GM19025 (cell line): Measurements from ENCODE around the gene FAM186B.

Experiments
- ATAC-seq: cut with Tn5 transposase; IDR thresholded peaks from one replicate; pipeline ENCODE4 v1.9.1; 2021; ENCODE audit warnings: mild to moderate bottlenecking, low read depth, moderate library complexity; ENCODE audit not compliant: unreplicated experiment

FAM186B gene

DNA sequence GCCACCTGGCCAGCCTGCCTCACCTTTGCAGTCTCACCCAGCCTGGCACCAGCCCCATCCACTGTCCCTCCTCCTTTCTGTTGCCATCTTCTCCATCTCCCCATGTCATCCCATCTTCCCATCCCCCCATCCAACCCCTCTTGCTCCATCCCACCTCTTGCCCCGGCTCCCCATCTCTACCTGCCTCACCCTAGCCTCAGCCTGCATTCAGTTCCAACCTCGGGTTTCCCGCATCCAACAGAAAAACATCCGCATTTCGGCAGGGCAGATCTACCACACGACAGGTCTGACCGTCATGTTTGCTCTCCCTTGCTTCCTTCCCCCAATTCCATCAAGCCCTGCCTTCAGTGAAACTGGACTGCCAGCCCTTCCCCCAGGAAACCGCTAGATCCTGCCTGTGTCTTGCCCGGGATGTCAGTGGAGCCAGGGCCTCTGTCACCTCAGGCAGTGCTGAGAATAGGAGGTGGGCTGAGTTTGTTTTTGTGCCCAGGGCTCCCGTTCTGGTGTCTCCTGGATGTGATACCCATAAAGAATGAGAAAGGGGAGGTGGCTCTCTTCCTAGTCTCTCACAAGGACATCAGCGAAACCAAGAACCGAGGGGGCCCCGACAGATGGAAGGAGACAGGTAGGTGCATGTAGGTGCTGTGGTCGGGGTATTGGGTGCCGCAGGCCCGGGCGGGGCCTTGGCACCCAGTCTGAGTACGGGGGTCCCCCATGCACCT lies 64.1 kb downstream of the FAM186B start:
- ATAC-seq = no peak

DNA sequence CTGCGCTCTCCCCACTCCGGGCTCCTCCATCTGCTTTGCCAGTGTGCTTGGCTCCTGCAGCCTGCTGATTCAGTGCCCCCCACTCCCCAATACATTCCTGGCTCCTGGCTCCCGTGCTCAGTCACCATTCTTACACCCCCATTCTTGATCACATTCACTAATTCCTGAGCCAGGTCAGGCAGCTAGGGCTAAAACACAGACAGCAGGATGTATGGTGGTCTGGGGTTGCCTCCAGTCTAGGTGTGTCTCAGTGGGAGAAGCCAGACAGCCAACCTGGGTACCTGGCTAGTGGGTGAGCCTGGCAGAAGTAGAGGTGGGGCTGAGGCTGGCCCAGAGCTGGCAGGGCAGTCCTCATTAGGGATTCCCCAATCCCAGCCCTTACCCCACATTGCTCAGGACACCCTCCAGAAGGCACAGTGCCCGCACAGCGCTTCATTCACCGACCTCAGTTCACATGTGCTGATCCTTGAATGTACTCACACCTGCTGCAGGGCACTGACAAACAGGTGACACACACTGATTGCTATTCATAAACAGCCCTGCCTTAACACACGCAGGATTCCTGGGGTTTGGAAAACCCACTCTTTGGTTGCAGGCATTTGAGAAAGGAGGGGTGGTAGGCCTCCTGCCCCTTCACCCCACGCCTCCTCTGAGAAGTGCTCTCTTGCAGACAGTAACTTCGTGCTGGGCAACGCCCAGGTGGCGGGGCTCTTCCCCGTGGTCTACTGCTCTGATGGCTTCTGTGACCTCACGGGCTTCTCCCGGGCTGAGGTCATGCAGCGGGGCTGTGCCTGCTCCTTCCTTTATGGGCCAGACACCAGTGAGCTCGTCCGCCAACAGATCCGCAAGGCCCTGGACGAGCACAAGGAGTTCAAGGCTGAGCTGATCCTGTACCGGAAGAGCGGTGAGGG lies 65.0 kb downstream of the FAM186B start:
- ATAC-seq = no peak

DNA sequence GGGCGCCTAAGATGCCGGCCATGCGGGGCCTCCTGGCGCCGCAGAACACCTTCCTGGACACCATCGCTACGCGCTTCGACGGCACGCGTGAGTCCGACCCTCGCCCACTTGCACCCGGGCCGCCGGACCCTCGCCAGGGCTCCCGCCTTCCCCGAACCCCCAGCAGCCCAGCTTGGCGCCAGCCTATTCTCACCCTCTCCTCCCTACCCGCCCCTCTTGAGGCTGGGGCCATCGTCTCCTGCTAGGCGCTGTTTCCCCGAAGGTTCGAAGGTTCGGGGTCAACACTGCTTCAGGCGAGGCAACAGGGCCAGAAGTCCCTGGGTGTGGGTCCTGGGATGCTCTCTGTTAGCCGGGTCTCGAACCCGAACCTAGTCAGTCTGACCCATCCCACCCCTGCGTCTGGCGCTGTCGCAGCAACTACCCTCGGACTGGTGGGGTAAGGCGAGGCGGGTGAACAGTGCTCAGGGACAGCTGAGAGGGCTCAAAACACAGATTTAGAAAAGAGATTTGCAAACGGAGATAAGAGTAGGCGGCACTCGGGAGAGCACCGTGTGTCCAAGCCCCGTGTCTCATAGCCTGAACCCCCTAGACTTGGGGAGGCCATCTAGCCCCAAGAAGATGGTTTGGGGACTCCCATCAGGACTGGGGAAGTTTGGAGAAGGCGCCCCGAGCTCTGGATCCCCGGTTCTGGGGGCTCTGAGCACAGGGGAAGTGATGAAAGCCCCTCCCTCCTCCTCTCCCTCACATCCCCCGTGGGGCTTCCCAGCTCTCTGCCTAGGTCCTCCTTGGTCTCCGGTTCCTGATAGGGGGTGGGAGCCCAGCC lies 65.8 kb downstream of the FAM186B start:
- no peak for ATAC-seq

DNA sequence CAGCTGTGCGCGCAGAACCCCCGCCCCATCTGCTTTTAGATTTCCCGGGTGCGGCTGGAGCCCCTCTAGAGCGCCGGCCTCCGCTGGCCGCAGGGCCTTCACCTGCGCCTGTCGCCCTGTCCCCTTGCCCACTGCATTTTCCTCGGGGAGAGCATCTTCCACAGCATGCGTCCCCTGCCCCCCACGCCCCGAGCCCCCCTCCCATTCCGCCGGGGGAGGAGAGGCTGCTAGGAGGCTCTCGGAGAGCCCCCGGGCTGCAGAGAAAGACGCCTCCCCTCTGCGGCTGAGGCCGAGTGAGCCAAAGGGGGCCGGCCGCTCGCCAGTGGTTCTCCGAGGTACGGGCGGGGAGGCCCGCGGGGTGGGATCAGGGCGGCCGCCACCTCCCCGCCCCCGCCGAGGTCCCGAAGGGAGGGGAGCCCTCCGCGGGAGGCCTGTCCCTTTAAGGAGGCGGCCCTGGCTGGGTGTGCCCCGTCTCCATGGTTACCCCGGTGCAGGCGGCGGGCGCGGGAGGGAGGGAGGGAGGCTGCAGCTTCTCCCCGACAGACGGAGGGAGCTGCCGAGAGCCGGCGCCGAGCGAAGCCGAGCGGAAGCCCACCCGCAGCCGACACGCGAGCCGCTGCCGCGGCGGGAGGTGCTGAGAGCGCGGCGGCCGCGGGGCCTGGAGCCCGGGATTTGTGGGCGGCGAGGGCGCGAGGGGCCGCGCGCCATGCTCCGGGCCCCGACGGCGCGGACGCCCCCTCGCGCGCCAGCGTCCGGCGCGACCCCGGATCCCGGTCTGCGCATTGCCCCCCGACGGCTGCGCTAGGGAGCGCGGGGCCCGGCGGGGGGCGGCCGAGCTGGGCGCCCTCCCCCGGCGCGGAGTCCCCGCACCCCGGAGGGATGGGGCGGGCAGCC lies 66.7 kb downstream of the FAM186B start, which contains the start of gene KCNH3:
Gene KCNH3 (plus strand): TSS at position 521 of the 894 bp plus-strand sequence. CDS start 387 bp downstream, outside the sequence.
- peak; percentile 58 for ATAC-seq

DNA sequence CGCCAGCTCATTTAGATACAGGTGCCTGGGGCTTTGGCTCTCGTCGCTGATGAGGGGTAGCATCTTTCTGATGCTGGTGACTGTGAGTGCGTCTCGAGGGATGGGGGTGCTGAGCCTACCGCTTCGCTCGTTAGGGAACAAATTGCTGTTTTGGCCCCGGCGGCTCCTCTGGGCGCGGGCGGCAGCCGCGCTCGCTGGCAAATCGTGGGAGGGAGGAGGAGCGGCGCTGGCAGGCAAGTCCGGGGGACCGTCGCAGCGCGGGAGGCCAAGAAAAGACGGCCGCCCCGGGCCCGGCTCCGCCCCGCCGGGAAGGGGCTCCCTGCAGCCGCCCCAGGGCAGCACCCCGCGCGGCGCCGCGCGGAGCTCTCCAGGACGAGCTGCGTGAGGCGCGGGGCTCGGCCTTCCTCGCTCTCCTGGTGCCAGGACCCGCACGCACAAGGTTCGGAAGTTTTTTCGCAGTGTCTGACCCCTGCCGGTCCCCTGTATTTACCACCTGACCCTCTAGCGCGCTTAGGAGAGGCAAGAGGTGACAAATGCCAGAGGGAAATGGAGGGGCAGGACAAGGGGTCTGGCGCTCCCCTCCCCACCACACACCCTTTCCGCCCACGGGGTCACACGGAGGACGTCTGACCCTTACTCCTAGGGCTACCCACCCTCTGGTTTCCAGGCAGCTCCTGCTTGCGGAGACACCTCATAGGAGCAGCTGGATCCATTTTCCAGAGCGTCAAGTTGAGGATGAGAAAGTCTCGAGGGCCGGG lies 67.5 kb downstream of the FAM186B start:
- no peak for ATAC-seq
